ENCODE measurements around the gene C11orf24. TPM values are rescaled to one million over a fixed set of nuclear protein-coding genes. Genes with fewer than 3 reads are reported as not detected.

C11orf24 gene
- total RNA-seq, 2 donors from 2014 or later: 55.3 to 66.6 TPM

DNA sequence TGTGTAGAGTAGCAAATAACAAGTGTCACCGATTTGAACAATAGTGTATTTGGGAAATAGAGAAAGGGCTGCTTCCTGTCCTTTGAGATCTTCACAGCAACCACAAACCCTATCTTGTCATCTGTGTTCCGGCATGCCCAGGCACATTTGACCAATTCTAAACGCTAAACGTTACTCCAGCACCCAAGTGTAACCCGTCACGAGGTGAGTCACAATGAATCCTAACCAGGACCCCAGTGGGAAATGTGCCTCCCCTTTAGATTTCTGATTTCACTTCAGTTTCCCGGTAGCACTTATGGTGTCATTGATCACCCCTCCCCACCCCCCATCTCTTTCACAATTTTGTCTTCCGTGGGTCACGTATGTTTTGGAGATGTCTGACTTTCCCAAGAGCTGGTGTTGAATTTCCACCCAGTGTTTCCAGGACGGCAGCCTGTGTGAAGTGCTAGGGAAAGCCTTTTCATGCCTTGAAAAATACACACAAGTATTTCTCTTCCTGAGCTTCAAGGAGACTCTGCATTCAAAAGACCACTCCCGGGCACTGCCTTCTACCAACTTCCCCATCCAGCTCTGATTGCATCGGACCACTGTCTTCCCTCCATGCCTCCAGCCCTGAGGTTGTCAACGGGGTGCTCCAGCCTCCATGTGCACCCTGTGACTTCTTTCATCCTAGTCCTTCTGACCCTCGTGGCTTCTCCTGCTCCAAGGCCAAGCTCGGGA, 10.5 kb upstream of the C11orf24 start:
- DNase-seq: no peak
- Histone ChIP-seq H3K9me3 (no peaks in the 10 kb centered on the region), H3K4me3 (no peak overlapping the region), H3K4me1 (no peaks in the 10 kb centered on the region), H3K36me3 (no peaks in the 10 kb centered on the region), H3K27me3 (no peaks in the 10 kb centered on the region), H3K27ac (no peak overlapping the region), H3K9ac (ENCODE audit: low read depth in 2 of 2, low read length in 2 of 2) (no peak overlapping the region)
- intact Hi-C loops (cut with DNase I): no loop called here
- TF ChIP-seq CTCF (IDR thresholded peaks at IDR 0.05): no peak

- Histone ChIP-seq H3K4me3 (no peak overlapping the region), H3K27me3 (no peaks in the 10 kb centered on the region), H3K36me3 (no peaks in the 10 kb centered on the region), H3K9me3 (no peaks in the 10 kb centered on the region), H3K4me1 (no peaks in the 10 kb centered on the region), H3K27ac (no peak overlapping the region), H3K9ac (ENCODE audit: low read depth in 2 of 2, low read length in 2 of 2) (no peak overlapping the region)
- no peak for DNase-seq
- no peak for TF ChIP-seq CTCF (IDR thresholded peaks at IDR 0.05)
- intact Hi-C loops (cut with DNase I): no loop called here
Measured at GRCh38 chr11:68279676-68280075, 7.9 kb upstream of the C11orf24 start.

DNA sequence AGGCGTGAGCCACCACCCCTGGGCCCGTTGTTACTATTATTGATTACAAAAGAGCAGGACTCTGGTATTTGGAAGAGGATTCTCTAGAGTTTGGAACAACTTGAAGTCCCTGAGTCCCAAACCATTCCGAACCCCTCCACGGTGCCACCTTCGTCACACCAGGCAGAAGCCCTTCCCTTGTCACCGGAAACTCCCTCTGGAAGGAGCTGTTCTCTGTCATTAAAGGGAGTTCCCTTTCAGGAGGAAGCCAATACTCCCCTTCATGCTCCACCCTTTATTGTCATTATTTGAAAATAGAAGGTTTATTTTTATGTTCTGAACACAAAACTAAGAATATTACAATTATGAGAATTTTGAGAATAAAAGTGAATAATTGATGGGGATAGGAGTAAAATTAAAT, 5.1 kb upstream of the C11orf24 start:
- no peaks in the 10 kb centered on the region for H3K9me3 ChIP-seq
- intact Hi-C loops (cut with DNase I): no loop called here

DNA sequence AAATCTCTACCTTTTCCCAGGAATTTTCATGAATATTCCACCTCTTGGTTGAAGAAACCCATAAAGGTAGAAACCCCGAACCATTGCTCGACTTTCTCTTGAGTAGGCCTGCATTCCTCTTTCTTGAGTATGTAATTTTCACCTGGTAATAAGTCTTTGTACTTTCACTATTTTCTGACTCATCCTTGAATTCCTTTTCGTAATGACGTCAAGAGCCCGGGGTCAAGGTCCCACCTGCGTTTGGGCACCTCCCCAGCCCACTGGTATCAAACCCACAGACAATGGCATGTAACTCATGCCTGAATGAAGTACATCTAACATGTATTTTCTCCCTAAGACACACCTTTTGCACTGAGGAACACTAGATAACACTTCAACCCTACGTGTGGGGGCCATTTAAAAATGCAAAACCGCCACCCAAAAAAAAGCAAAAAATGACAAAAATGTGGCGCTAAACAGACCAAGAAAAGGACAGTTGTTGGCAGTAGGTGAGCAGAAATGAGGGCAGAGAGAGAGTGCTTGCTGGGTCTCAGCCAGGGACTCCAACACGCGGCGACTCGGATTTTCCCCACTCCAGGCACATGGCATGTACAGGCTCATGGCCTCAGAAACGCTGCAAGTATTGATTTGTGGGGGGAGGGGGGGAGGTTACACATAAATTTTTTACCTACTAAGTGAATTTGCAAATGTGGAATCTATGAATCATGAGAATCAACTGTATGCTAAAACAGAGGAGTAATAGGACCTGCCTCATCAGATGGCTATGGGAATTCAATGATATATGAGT, 4.1 kb upstream of the C11orf24 start:
- no peaks in the 10 kb centered on the region for H3K9me3 ChIP-seq
- no peak for DNase-seq
- no peak overlapping the region for H3K27ac ChIP-seq
- H3K36me3 ChIP-seq: no peaks in the 10 kb centered on the region
- H3K4me1 ChIP-seq: no peaks in the 10 kb centered on the region
- no peaks in the 10 kb centered on the region for H3K27me3 ChIP-seq
- no peak for TF ChIP-seq CTCF (IDR thresholded peaks at IDR 0.05)
- no peak overlapping the region for H3K9ac ChIP-seq (ENCODE audit: low read depth in 2 of 2, low read length in 2 of 2)
- H3K4me3 ChIP-seq: no peak overlapping the region
- intact Hi-C loops (cut with DNase I): no loop called here

More for the DNA sequence above, 5.1 kb upstream of the C11orf24 start:
- no peaks in the 10 kb centered on the region for H3K36me3 ChIP-seq
- H3K4me3 ChIP-seq: no peak overlapping the region
- H3K4me1 ChIP-seq: no peaks in the 10 kb centered on the region
- TF ChIP-seq CTCF (IDR thresholded peaks at IDR 0.05): no peak
- H3K9ac ChIP-seq (ENCODE audit: low read depth in 2 of 2, low read length in 2 of 2): no peak overlapping the region
- DNase-seq: no peak
- H3K27ac ChIP-seq: no peak overlapping the region
- no peaks in the 10 kb centered on the region for H3K27me3 ChIP-seq

DNA sequence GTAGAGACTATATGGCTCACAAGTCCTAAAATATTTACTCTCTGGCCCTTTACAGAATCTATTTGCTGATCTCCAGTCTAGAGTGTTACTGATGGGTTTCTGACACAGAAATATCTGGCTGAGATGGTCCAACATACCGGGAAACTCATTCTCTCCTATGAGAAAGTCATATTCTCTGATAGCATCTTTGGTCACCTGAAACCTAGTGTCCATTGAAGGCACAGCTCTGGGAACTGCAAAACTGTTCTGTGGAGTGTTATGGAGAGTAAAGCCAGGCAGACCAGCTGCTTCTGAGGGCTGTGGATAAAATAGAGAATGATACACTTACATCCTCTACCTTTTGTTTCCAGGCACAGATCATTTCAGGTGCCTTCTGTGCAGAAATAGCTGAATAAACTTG, 2.5 kb upstream of the C11orf24 start:
- Histone ChIP-seq H3K9me3 (no peaks in the 10 kb centered on the region), H3K36me3 (no peaks in the 10 kb centered on the region), H3K9ac (ENCODE audit: low read depth in 2 of 2, low read length in 2 of 2) (no peak overlapping the region), H3K27ac (no peak overlapping the region), H3K27me3 (no peaks in the 10 kb centered on the region), H3K4me3 (no peak overlapping the region), H3K4me1 (peaks cover 8% of the 10 kb centered on the region)
- no peak for TF ChIP-seq CTCF (IDR thresholded peaks at IDR 0.05)
- DNase-seq: no peak
- intact Hi-C loops (cut with DNase I): no loop called here

Data from colonic mucosa (tissue), 4 donors.